Skeletal muscle tissue (tissue), 4 donors: ENCODE data around the gene UBE2I. TPM values are rescaled to one million over a fixed set of nuclear protein-coding genes. Genes with fewer than 3 reads are reported as not detected.

Experiments used
- H3K27ac ChIP-seq: one replicate; pipeline ENCODE4 v1.7.0; 2013; ENCODE audit warnings: mild to moderate bottlenecking, low read depth, low read length, inconsistent platforms
- H3K27me3 ChIP-seq, 3 donors: one replicate each; pipeline ENCODE4 v1.7.0; 2013; ENCODE audit warnings: low read length in 3 of 3; ENCODE audit not compliant: control insufficient read depth in 3 of 3, insufficient read depth in 3 of 3
- H3K36me3 ChIP-seq, 3 donors: one replicate each; pipeline ENCODE4 v1.7.0; 2013; ENCODE audit warnings: low read length in 3 of 3; ENCODE audit not compliant: control insufficient read depth in 3 of 3, insufficient read depth in 3 of 3
- H3K4me1 ChIP-seq, 3 donors: one replicate each; pipeline ENCODE4 v1.7.0; 2013; ENCODE audit warnings: low read length in 3 of 3, mild to moderate bottlenecking in 3 of 3; ENCODE audit not compliant: control insufficient read depth in 3 of 3, insufficient read depth in 3 of 3
- H3K4me3 ChIP-seq, 3 donors: one replicate each; pipeline ENCODE4 v1.7.0; 2013; ENCODE audit warnings: low read length in 3 of 3
- H3K9ac ChIP-seq, 3 donors: one replicate each; pipeline ENCODE4 v1.7.0; 2013; ENCODE audit warnings: low read length in 3 of 3, mild to moderate bottlenecking in 3 of 3, moderate library complexity in 2 of 3, low read depth in 1 of 3
- H3K9me3 ChIP-seq, 3 donors: one replicate each; pipeline ENCODE4 v1.7.0; 2013; ENCODE audit warnings: low read length in 3 of 3; ENCODE audit not compliant: control insufficient read depth in 3 of 3
- total RNA-seq: library from RNA; depleted of rRNA; stranded (reverse); fragments of >200 nt; gene quantifications from one replicate; pipeline ENCODE4 v1.2.3, GENCODE V29; 2014
- donor health status: Osteomylitis.

UBE2I gene
- total RNA-seq, 1 donor from 2014 or later, result 35.0 TPM

DNA sequence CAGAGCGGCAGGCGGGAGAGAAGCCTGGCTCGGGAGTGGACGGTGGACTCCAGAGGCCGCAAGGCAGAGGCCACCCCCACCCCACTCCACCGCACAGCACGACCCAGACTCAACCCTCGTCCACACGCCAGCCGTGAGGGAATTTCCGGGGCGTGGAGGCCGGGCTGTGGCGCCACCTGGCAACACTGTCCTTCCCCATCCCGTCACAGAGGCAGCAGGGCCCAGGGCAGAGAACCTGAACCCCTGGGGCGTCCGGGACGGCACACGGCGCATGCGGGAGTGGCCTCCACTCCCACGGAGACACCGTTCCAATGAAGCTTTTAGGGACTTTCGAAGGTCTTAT lies 65.8 kb downstream of the UBE2I start:
- Histone ChIP-seq H3K36me3 (peaks cover 5 to 8% (median 7%) of the 10 kb centered on the region in 3 donors), H3K27ac (no peak overlapping the region), H3K4me3 (no peak overlapping the region), H3K9ac (no peak overlapping the region), H3K9me3 (no peaks in the 10 kb centered on the region), H3K4me1 (peaks cover 15 to 22% (median 15%) of the 10 kb centered on the region in 3 donors), H3K27me3 (no peaks in the 10 kb centered on the region)

DNA sequence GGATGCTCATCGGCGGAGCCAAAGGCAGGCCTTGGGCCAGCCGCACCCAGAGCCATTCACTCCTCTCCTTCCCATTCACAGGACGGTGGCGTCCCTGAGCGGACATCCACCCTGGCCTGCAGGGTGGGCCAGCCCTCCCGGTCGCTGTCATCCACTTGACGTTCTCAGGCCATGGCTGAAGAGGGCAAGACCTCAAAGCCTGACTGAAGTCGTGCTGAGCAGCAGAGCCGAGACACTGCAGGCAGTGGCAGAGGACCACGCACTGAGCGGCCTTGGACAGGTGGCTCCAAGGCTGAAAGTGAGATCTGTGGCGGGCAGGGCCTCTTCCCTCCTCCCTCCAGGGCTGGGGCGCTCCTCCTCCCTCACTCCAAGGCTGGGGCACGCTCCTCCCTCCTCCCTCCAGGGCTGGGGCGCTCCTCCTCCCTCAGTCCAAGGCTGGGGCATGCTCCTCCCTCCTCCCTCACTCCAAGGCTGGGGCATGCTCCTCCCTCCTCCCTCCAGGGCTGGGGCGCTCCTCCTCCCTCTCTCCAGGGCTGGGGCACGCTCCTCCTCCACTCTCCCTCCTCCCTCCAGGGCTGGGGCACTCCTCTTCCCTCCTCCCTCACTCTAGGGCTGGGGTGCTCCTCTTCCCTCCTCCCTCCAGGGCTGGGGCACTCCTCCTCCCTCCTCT lies 66.4 kb downstream of the UBE2I start:
- no peak overlapping the region for H3K27ac ChIP-seq
- no peaks in the 10 kb centered on the region for H3K27me3 ChIP-seq
- peak overlapping the region in 1 of 3 donors; percentile 25 for H3K9ac ChIP-seq
- no peak overlapping the region for H3K4me3 ChIP-seq
- peaks cover 5 to 8% (median 7%) of the 10 kb centered on the region in 3 donors for H3K36me3 ChIP-seq
- no peaks in the 10 kb centered on the region for H3K9me3 ChIP-seq
- peaks cover 15 to 22% (median 15%) of the 10 kb centered on the region in 3 donors for H3K4me1 ChIP-seq

Other genes starting within 250 kb of the UBE2I start
- gene SSTR5, start 236.9 kb upstream of the UBE2I start, total RNA-seq, result not detected
- not detected for gene C1QTNF8, start 213.4 kb upstream of the UBE2I start, total RNA-seq
- gene CACNA1H, start 156.5 kb upstream of the UBE2I start, total RNA-seq, result 26.1 TPM
- gene TPSG1, start 84.4 kb upstream of the UBE2I start, total RNA-seq, result not detected
- not detected for gene TPSB2, start 79.5 kb upstream of the UBE2I start, total RNA-seq
- 1.0 TPM for gene TPSAB1, start 68.9 kb upstream of the UBE2I start, total RNA-seq
- gene TPSD1, start 53.6 kb upstream of the UBE2I start, total RNA-seq, result not detected
- gene BAIAP3, start 24.0 kb downstream of the UBE2I start, total RNA-seq, result 1.0 TPM
- gene TSR3, start 42.2 kb downstream of the UBE2I start, total RNA-seq, result 48.5 TPM
- 18.3 TPM for gene GNPTG, start 42.3 kb downstream of the UBE2I start, total RNA-seq
- 3.7 TPM for gene UNKL, start 105.1 kb downstream of the UBE2I start, total RNA-seq
- gene UQCC4, start 111.1 kb downstream of the UBE2I start, total RNA-seq, result 10.4 TPM
- not detected for gene PERCC1, start 121.4 kb downstream of the UBE2I start, total RNA-seq
- gene CCDC154, start 134.9 kb downstream of the UBE2I start, total RNA-seq, result under 0.01 TPM
- gene CLCN7, start 165.4 kb downstream of the UBE2I start, total RNA-seq, result 31.8 TPM
- 1.0 TPM for gene PTX4, start 179.3 kb downstream of the UBE2I start, total RNA-seq
- gene TELO2, start 183.7 kb downstream of the UBE2I start, total RNA-seq, result 11.0 TPM
- gene TMEM204, start 224.0 kb downstream of the UBE2I start, total RNA-seq, result 8.9 TPM